HG03139 (cell line): Measurements from ENCODE around the gene KIF6.
"Not testable (repeated sequence)": the region's sequence is repeated elsewhere in the genome, so short reads cannot be mapped to it uniquely, and the experiment has no call there.

Source experiments
- ATAC-seq: cut with Tn5 transposase; IDR thresholded peaks from one replicate; pipeline ENCODE4 v1.9.1; 2021; ENCODE audit not compliant: unreplicated experiment

The KIF6 gene

GRCh38 chr6:39302669-39303424 is 422.4 kb downstream of the KIF6 start:
- peak; percentile 82 for ATAC-seq

- no peak for ATAC-seq
Observed at GRCh38 chr6:39302011-39302410, 423.2 kb downstream of the KIF6 start.

- no peak for ATAC-seq
Observed at GRCh38 chr6:39301606-39302005, 423.6 kb downstream of the KIF6 start.

- ATAC-seq = no peak
Observed at GRCh38 chr6:39300739-39301138, 424.5 kb downstream of the KIF6 start.

GRCh38 chr6:39298061-39298460 is 427.1 kb downstream of the KIF6 start:
- no peak for ATAC-seq

GRCh38 chr6:39296745-39297640 is 428.2 kb downstream of the KIF6 start:
- no peak for ATAC-seq

GRCh38 chr6:39295611-39296011 is 429.6 kb downstream of the KIF6 start:
- ATAC-seq = no peak

- ATAC-seq = no peak
Observed at GRCh38 chr6:39294899-39295298, 430.3 kb downstream of the KIF6 start.

GRCh38 chr6:39294133-39294532 is 431.1 kb downstream of the KIF6 start:
- no peak for ATAC-seq

- no peak for ATAC-seq
Observed at GRCh38 chr6:39292637-39293036, 432.6 kb downstream of the KIF6 start.

- ATAC-seq = no peak
Observed at GRCh38 chr6:39289490-39289889, 435.7 kb downstream of the KIF6 start.

- ATAC-seq = no peak
Observed at GRCh38 chr6:39287601-39288000, 437.6 kb downstream of the KIF6 start.

- not testable (repeated sequence) for ATAC-seq
Observed at GRCh38 chr6:39286596-39286995, 438.6 kb downstream of the KIF6 start.

GRCh38 chr6:39282774-39283173 is 442.4 kb downstream of the KIF6 start:
- ATAC-seq = no peak

GRCh38 chr6:39281312-39281980 is 443.8 kb downstream of the KIF6 start:
- ATAC-seq = no peak

GRCh38 chr6:39280247-39280731 is 444.9 kb downstream of the KIF6 start:
- no peak for ATAC-seq
